GM19463 (cell line): ENCODE measurements around the gene CDK6.
"Not testable (repeated sequence)": the region's sequence is repeated elsewhere in the genome, so short reads cannot be mapped to it uniquely, and the experiment has no call there.

Experiments
- ATAC-seq: cut with Tn5 transposase; IDR thresholded peaks from one replicate; pipeline ENCODE4 v1.9.1; 2021; ENCODE audit warnings: mild to moderate bottlenecking, moderate library complexity; ENCODE audit not compliant: unreplicated experiment

Gene CDK6

GRCh38 chr7:92763636-92764423 is 72.5 kb downstream of the CDK6 start:
- peak; percentile 52 for ATAC-seq

- no peak for ATAC-seq
Observed at GRCh38 chr7:92762851-92763250, 73.5 kb downstream of the CDK6 start.

- no peak for ATAC-seq
Observed at GRCh38 chr7:92761391-92762097, 74.8 kb downstream of the CDK6 start.

- ATAC-seq = no peak
Observed at GRCh38 chr7:92758796-92759431, 77.5 kb downstream of the CDK6 start.

- ATAC-seq = not testable (repeated sequence)
Observed at GRCh38 chr7:92757311-92757910, 79.0 kb downstream of the CDK6 start.

- no peak for ATAC-seq
Observed at GRCh38 chr7:92755680-92756079, 80.7 kb downstream of the CDK6 start.

GRCh38 chr7:92754919-92755581 is 81.3 kb downstream of the CDK6 start:
- no peak for ATAC-seq

GRCh38 chr7:92753614-92754013 is 82.8 kb downstream of the CDK6 start:
- ATAC-seq = no peak

GRCh38 chr7:92751902-92752901 is 84.2 kb downstream of the CDK6 start:
- ATAC-seq = no peak

- ATAC-seq = no peak
Observed at GRCh38 chr7:92750946-92751345, 85.4 kb downstream of the CDK6 start.

- ATAC-seq = no peak
Observed at GRCh38 chr7:92750447-92750839, 85.9 kb downstream of the CDK6 start.

GRCh38 chr7:92749832-92750446 is 86.4 kb downstream of the CDK6 start:
- no peak for ATAC-seq

- ATAC-seq = no peak
Observed at GRCh38 chr7:92749327-92749755, 87.0 kb downstream of the CDK6 start.

- no peak for ATAC-seq
Observed at GRCh38 chr7:92748495-92748894, 87.9 kb downstream of the CDK6 start.

GRCh38 chr7:92747041-92747835 is 89.1 kb downstream of the CDK6 start:
- ATAC-seq = no peak

GRCh38 chr7:92745241-92745640 is 91.1 kb downstream of the CDK6 start:
- no peak for ATAC-seq

- not testable (repeated sequence) for ATAC-seq
Observed at GRCh38 chr7:92744180-92744579, 92.2 kb downstream of the CDK6 start.

GRCh38 chr7:92742186-92742585 is 94.2 kb downstream of the CDK6 start:
- no peak for ATAC-seq
